NCI-H2081 (cell line): ENCODE measurements around the gene YPEL2.
"Not testable (repeated sequence)": the region's sequence is repeated elsewhere in the genome, so short reads cannot be mapped to it uniquely, and the experiment has no call there.

Experiments
- DNase-seq, 2 experiments: peaks; one replicate each; lab custom pipeline; 2025; lab: John Stamatoyannopoulos, UW

The YPEL2 gene

GRCh38 chr17:59406808-59407381 is 75.4 kb downstream of the YPEL2 start:
- DNase-seq, result peak; percentile 29 to 59

DNA sequence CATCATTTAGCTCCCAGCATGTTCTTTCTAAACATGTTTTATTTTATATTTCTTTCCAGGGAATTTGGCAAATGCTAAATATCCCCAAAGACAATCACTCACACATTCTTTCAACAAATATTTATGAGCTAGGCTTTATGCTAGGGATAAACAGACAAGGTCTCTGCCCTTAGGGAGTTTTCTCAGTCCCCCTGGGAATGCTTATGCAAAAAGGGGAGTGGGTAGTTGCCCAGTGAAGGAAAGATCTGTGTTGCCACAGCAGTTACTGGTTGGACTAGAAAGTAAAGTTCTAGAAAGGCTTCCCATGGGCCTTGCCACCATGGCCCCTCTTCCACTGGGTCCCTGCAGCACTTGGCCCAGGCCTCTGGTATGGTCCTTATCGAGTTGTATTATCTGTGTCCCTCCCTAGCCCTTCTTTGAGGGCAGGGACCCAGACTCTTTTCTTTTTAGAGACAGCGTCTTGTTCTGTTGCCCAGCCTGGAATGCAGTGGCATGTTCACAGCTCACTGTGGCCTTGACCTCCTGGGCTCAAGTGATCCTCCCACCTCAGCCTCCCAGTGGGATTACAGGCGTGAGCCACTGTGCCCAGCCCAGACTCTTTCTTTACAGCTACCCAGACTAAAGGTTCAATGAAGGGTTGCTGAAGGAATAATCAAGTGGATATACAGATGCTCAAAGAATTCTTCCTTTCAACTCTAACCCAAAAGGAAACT is 78.0 kb downstream of the YPEL2 start:
- no peak for DNase-seq

DNA sequence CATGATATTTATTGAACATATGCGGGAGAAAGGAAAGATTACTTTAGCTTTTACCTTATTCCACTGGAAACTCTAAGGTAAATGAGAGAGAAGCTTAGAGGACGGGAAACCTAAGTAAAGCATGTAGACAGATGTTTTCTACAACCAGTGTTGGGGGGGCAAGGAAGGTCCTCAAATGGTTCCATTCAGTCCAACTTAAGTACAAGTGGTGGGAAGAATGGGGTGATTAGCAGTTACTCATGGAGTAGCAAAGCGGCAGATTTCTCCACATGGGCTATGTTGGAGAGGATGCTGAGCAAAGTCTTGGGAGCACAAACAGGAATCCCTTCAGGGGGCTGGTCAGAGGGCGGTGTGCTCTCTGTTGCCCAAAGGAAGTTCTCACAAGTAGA is 78.6 kb downstream of the YPEL2 start:
- DNase-seq, result no peak

GRCh38 chr17:59412431-59412830 is 81.0 kb downstream of the YPEL2 start:
- DNase-seq, result not testable (repeated sequence)

- DNase-seq, result no peak
Observed at GRCh38 chr17:59413014-59413766, 81.7 kb downstream of the YPEL2 start.

GRCh38 chr17:59415397-59415796 is 83.9 kb downstream of the YPEL2 start:
- DNase-seq, result no peak

DNA sequence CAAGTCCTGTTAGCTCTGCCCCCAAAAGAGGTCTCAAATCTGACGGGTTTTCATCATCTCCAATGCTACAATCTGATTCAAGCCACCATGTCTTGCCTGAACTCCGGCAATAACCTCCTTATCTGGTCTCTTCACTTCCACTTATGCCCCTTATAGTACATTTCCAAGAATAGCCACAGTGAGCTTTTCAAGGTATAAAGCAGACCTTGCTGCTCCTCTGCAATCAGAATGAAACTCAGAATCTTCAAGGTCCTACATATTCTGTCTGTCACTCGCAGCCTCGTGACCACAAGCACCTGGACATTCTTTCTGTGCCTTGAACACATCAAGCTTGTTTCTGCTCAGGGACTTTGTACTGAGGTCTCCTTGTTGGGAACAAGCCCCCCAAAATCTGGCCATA is 84.7 kb downstream of the YPEL2 start:
- DNase-seq, result no peak

DNA sequence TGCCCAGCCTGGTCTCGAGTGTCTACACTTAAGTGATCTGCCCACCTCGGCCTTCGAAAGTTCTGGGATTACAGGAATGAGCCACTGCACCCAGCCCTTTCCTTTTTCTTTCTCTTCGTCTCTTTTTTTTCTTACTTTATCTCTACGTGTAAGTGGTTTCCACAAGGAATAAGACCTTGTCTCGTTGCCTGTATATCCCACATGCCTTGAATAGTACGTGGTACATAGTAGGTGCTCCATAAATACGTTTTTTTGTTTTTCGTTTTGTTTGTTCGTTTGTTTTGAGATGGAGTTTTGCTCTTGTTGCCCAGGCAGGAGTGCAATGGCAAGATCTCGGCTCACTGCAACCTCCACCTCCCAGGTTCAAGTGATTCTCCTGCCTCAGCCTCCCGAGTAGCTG is 86.0 kb downstream of the YPEL2 start:
- no peak for DNase-seq

DNA sequence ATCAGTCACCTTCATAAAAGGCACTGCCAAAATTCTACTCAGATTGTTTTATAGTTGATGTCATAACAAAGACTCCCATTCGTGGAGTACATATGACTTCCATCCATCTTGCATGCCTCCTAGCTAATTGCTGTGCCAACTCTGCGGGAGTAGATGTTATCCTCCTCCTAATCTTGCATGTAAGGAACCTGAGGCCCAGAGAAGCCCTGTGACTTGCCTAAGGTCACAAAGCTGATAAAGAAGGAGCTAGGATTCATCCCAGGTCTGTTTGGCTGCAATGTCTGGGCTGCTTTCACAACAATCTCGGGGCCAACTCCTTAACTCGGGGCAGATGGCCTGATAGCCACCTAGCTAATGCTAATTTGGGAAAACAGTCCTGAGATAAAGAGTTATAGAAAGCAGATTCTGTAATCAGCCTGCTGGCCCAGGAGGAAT is 87.3 kb downstream of the YPEL2 start:
- DNase-seq, result no peak

DNA sequence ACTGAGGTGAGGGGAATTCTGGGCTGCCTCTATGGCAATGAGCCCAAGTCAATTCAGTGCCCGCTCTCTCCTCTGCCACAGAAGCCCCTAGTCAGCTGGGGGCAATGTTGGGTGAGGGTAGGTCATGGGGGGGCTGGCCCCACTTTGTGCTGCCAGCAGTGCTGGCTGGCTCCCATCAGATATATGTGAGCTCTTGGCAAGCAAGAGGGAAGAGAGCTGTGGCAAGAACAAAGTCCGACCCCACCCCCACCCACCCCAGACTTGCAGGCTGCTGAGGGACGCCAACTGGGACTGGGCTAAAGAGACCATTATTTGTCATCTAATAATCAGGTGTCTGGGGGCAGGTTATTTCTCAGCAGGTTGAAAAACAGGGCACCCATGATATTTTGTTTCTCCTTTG is 89.4 kb downstream of the YPEL2 start:
- DNase-seq, result no peak

DNA sequence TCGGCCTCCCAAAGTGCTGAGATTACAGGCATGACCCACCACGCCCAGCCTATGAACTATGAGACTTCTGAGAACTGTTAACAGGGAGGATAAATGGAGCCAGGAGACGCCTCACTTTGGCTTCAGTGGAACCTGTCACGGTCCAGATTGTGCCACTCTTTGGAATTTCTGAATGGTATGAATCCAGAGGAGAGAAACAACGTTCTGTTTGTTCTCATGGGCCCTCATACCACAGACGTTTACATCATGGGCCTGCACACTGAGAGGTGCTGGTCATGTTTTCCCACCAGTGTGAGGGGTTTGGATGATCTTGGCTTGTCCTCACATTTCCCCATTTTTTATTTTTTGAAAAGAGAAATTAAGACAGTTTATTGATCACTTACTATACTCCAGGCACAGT is 90.3 kb downstream of the YPEL2 start:
- no peak for DNase-seq

- DNase-seq, result no peak
Observed at GRCh38 chr17:59423137-59423724, 91.8 kb downstream of the YPEL2 start.

DNA sequence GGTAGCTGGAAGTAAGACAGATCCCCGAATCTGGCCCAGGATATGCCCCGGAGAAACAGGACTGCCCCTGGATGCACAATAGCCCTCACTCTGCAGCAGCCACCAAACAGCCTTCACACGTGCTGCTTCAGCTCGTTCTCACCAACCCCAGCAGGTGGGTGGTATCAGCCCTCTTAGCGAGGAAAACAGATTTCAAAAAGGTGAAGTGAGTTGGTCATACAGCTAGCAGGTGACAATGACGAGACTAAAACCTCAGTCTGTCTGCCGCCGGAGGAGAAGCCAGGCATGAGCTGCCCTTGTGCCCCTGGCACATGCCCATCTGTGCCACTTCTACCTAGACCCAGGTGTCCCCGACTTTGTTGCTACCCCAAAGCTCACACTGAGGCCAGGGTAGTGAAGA is 92.4 kb downstream of the YPEL2 start:
- DNase-seq, result no peak

GRCh38 chr17:59424331-59424730 is 92.9 kb downstream of the YPEL2 start:
- DNase-seq, result no peak

DNA sequence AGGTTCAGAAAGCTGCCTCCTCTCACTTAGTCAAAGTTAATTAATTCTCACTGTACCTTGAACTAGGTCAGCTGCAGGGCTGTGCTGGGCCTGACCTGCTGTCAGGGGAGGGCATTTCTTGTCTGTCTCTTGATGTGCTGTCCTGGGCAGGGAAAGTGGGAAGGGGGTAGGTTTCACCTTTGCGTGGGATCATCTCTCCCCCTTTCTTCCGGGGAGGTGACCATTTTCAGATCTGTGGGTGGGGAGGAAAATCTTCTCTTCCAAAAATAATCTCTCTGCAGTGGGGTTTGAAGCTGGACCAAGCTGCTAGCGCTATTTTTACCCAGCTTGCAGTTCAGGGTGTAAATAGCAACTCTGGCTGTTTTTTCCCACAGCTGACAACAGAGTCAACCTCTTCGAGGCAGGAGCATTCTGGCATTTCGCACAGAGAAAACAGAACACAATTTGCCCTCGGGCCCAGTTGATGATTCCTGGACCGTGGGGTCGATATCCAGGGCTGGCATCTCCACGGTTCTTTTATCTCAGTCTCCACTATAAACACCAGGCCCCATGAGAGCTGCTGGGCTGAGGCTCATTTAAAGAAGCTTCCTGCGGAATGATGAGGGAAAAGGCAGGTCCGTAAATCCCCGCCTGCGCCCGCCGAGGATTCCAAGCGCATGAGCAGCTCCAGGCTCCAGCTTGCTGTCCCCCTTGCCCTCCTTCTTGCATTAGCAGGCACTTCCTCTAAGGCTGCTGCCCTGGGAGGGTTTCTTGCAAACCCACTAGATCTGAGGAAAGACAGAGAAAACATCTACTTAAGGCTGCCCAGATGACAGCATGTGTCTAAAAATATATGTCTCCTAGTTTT is 93.9 kb downstream of the YPEL2 start:
- no peak for DNase-seq

DNA sequence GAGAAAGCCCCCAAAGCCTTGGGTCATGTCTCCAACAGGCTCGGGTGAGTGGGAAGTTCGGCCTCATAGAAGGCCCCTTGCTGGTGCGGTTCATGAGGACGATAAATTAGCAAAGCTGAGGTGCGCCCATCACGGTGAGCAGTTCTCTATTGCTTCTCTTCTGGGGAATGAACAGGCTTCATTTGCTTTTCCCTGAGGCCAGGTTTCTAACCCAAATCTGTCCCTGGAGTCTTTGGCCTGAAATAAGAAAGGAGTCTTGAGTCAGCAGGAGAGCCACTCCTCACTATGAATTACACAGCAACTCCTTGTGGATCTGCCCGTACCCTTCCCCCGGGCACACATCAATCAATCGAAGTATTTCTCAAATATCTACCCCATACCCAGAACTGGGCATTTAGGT is 94.6 kb downstream of the YPEL2 start:
- DNase-seq, result no peak

- no peak for DNase-seq
Observed at GRCh38 chr17:59427425-59427921, 96.0 kb downstream of the YPEL2 start.

DNA sequence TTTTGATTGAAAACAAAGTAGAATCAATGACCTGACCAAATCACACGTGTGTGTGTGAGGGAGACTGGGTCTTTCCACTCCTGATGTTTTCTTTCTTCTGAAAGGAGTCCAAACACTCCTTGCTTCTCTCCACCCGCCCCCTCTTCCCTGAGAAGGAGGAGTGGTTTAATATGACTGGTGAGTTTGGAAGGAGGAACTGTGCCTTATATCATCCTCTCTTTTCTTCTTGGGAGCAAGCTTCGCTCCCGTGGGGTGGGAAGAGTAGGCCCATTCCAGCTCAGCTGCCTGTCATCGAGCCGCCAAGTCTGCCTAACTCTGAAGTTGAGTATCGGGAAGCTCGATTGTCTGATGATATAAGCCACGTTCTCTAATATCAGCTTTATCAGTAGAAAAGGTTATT is 96.5 kb downstream of the YPEL2 start:
- DNase-seq, result no peak

DNA sequence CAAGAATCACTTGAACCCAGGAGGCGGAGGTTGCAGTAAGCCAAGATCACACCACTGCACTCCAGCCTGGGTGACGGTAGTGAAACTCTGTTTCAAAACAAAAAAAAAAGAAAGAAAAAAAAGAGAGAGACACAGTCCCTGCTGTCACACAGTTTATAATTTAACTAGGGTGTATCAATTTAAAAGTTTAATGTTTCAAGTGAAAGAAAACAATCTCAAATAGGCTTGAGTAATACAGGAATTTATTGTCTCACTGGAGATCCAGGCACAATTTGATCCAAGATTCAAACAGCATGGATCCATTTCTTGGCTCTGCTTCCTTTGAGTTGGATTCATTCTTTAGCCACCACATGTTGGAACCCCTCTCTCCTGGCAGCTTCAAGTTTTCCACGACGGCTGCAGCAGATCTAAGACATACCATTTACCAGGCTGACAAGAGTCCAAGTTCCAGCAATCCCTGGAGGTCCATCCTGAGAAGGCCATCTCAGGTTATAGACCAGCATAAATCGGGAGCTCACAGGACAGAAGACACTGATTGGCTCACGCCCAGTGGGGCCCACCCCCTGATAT is 97.5 kb downstream of the YPEL2 start:
- no peak for DNase-seq

- no peak for DNase-seq
Observed at GRCh38 chr17:59431601-59432000, 100.1 kb downstream of the YPEL2 start.

GRCh38 chr17:59432657-59433056 is 101.2 kb downstream of the YPEL2 start:
- DNase-seq, result no peak
